Karpas-422 (cell line): ENCODE data around the gene SPRR2E. TPM values are rescaled to one million over a fixed set of nuclear protein-coding genes. Genes with fewer than 3 reads are reported as not detected.

Experiments used
- DNase-seq: peaks from one replicate; pipeline ENCODE4 v3.0.0-alpha.2; 2015
- H2AFZ ChIP-seq: fragments of 200-600 bp; sonication (generic); 2 replicates; pipeline ENCODE4 v1.6.1; 2014; ENCODE audit warnings: antibody characterized with exemption, low read length, mixed read lengths
- H3K27ac ChIP-seq: fragments of 200-600 bp; sonication (generic); 2 replicates; pipeline ENCODE4 v1.5.1; 2014; ENCODE audit warnings: mild to moderate bottlenecking, low read length, moderate library complexity
- H3K27me3 ChIP-seq: fragments of 200-600 bp; sonication (generic); 2 replicates; pipeline ENCODE4 v1.6.1; 2014; ENCODE audit warnings: low read length, mixed read lengths
- H3K36me3 ChIP-seq: fragments of 200-600 bp; sonication (generic); 2 replicates; pipeline ENCODE4 v1.6.1; 2014; ENCODE audit warnings: low read length, mixed read lengths; ENCODE audit not compliant: insufficient read depth
- H3K4me1 ChIP-seq: fragments of 200-600 bp; sonication (generic); 2 replicates; pipeline ENCODE4 v1.6.1; 2014; ENCODE audit warnings: mild to moderate bottlenecking, low read length, mixed read lengths
- H3K4me2 ChIP-seq: fragments of 200-600 bp; sonication (generic); 2 replicates; pipeline ENCODE4 v1.6.1; 2014; ENCODE audit warnings: low read length, low read depth, mild to moderate bottlenecking; ENCODE audit not compliant: poor library complexity, severe bottlenecking
- H3K4me3 ChIP-seq: fragments of 200-600 bp; sonication (generic); 2 replicates; pipeline ENCODE4 v1.5.1; 2014; ENCODE audit warnings: mild to moderate bottlenecking, antibody characterized with exemption, low read length, mixed read lengths
- H3K79me2 ChIP-seq: fragments of 200-600 bp; sonication (generic); 2 replicates; pipeline ENCODE4 v1.6.1; 2014; ENCODE audit warnings: mild to moderate bottlenecking, low read length, mixed read lengths
- H3K9ac ChIP-seq: fragments of 200-600 bp; sonication (generic); 2 replicates; pipeline ENCODE4 v1.6.0; 2014; ENCODE audit warnings: low read length
- H3K9me2 ChIP-seq: fragments of 200-600 bp; sonication (generic), shearing (Covaris generic); replicated peaks from 2 replicates; pipeline ENCODE4 v1.6.0; 2014; ENCODE audit warnings: mild to moderate bottlenecking, low read length, moderate library complexity; ENCODE audit not compliant: insufficient read depth
- H3K9me3 ChIP-seq: fragments of 300-700, 200-600 bp; sonication (generic); 2 replicates; pipeline ENCODE4 v1.6.1; 2014; ENCODE audit warnings: low read length, mixed read lengths
- H4K20me1 ChIP-seq: fragments of 200-600 bp; sonication (generic); 2 replicates; pipeline ENCODE4 v1.6.1; 2014; ENCODE audit warnings: mild to moderate bottlenecking, antibody characterized with exemption, low read length, low read depth; ENCODE audit not compliant: insufficient read depth
- total RNA-seq: library from RNA; depleted of rRNA; stranded (reverse); fragments of >200 nt; shearing (Covaris generic); gene quantifications from 2 replicates; pipeline ENCODE4 v1.2.3, GENCODE V29; 2014; ENCODE audit warnings: low replicate concordance

The SPRR2E gene
- total RNA-seq, 1 experiment from 2014 or later, result not detected

DNA sequence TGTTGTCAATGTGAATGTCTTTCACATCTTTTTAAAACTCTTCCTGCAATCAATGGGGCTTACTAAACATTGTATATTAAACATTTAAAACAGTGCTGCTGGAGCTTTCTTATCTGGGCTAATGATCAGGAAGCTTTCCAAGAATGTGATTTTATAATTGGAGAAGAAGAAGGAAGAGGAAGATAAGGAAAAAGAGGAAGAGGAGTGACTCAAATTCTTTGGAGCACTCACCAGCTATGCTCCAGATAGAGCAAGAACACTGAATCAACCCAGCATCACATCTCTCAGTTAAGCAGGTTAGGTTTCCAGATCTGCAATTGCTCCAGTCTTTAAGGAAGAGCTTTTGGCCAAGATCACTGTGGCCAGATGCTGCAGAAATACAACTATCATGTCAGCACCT, 1.4 kb upstream of the SPRR2E start:
- Histone ChIP-seq H3K27me3 (no peaks in the 10 kb centered on the region), H3K9me3 (no peaks in the 10 kb centered on the region), H3K4me1 (no peaks in the 10 kb centered on the region), H3K36me3 (no peaks in the 10 kb centered on the region), H3K79me2 (no peaks in the 10 kb centered on the region), H3K9ac (no peak overlapping the region), H2AFZ (no peak overlapping the region), H4K20me1 (no peaks in the 10 kb centered on the region), H3K4me2 (no peak overlapping the region), H3K9me2 (no peaks in the 10 kb centered on the region), H3K4me3 (no peak overlapping the region), H3K27ac (no peak overlapping the region)
- no peak for DNase-seq

DNA sequence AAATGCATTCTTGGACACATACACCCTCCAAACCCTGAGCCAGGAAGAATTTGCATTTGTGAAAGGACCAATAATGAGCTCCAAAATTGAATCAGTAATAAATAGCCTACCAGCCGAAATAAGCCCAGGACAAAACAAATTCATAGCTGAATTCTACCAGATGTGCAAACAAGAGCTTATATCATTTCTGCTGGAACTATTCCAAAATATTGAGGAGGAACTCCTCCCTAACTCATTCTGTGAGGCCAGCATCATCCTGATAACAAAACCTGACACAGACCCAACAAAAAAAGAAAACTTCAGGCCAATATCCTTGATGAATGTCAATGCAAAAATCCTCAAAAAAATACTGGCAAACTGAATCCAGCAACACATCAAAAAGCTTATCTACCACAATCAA, 6.7 kb downstream of the SPRR2E start:
- Histone ChIP-seq H4K20me1 (no peaks in the 10 kb centered on the region), H3K9me3 (no peaks in the 10 kb centered on the region), H3K4me2 (no peak overlapping the region), H3K79me2 (no peaks in the 10 kb centered on the region), H2AFZ (no peak overlapping the region), H3K9me2 (no peaks in the 10 kb centered on the region), H3K36me3 (no peaks in the 10 kb centered on the region), H3K4me3 (no peak overlapping the region), H3K9ac (no peak overlapping the region), H3K27ac (no peak overlapping the region), H3K4me1 (no peaks in the 10 kb centered on the region), H3K27me3 (no peaks in the 10 kb centered on the region)
- no peak for DNase-seq

GRCh38 chr1:153081736-153082135, 12.6 kb downstream of the SPRR2E start:
- Histone ChIP-seq H3K9ac (no peak overlapping the region), H3K4me1 (no peaks in the 10 kb centered on the region), H3K79me2 (no peaks in the 10 kb centered on the region), H3K27me3 (no peaks in the 10 kb centered on the region), H4K20me1 (no peaks in the 10 kb centered on the region), H3K36me3 (no peaks in the 10 kb centered on the region), H3K27ac (no peak overlapping the region), H2AFZ (no peak overlapping the region), H3K4me3 (no peak overlapping the region), H3K4me2 (no peak overlapping the region), H3K9me3 (no peaks in the 10 kb centered on the region), H3K9me2 (no peaks in the 10 kb centered on the region)
- DNase-seq, result no peak

GRCh38 chr1:153072806-153073726, 21.3 kb downstream of the SPRR2E start:
- H3K4me3 ChIP-seq, result no peak overlapping the region
- H3K9me3 ChIP-seq, result no peaks in the 10 kb centered on the region
- H4K20me1 ChIP-seq, result no peaks in the 10 kb centered on the region
- no peaks in the 10 kb centered on the region for H3K79me2 ChIP-seq
- no peaks in the 10 kb centered on the region for H3K36me3 ChIP-seq
- no peak overlapping the region for H3K4me2 ChIP-seq
- no peaks in the 10 kb centered on the region for H3K4me1 ChIP-seq
- H2AFZ ChIP-seq, result no peak overlapping the region
- no peak overlapping the region for H3K27ac ChIP-seq
- H3K9ac ChIP-seq, result no peak overlapping the region
- no peak for DNase-seq
- H3K9me2 ChIP-seq, result no peaks in the 10 kb centered on the region
- no peaks in the 10 kb centered on the region for H3K27me3 ChIP-seq

- H3K9me2 ChIP-seq, result no peaks in the 10 kb centered on the region
- no peaks in the 10 kb centered on the region for H4K20me1 ChIP-seq
- no peaks in the 10 kb centered on the region for H3K79me2 ChIP-seq
- no peak within 1 kb of the TSS for H3K4me2 ChIP-seq
- DNase-seq, result no peak
- no peak within 1 kb of the TSS for H3K4me3 ChIP-seq
- H3K27me3 ChIP-seq, result no peaks in the 10 kb centered on the region
- H3K4me1 ChIP-seq, result no peaks in the 10 kb centered on the region
- no peaks in the 10 kb centered on the region for H3K9me3 ChIP-seq
- H3K36me3 ChIP-seq, result no peaks in the 10 kb centered on the region
- H3K9ac ChIP-seq, result no peak within 1 kb of the TSS
- H3K27ac ChIP-seq, result no peak within 1 kb of the TSS
- H2AFZ ChIP-seq, result no peak within 1 kb of the TSS
Observed at GRCh38 chr1:153071511-153071910, 22.8 kb downstream of the SPRR2E start, which contains the start of gene SPRR2B. Gene SPRR2B, minus strand, starts transcription at chr1:153071611. Its CDS starts 772 bp downstream, at chr1:153070839.

DNA sequence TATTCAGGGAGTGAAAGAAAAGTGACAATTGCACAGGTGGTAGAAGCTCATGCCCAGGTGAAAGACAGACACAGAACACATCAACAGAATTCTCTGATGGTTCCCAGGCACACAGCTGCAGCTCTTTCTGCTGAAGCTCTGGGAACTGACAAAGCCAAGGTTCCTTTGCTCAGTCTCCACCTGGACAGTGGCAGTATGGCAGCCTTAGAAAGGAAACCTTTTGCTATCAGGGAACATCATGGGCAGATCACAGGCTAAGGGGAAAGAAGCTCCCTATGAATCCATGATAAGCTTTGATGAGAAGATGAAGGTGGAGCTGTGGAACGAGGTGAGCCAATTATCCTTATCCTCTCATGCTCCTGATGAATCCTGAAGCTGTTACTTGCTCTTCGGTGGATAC, 24.1 kb downstream of the SPRR2E start:
- Histone ChIP-seq H3K27ac (no peak overlapping the region), H3K79me2 (no peaks in the 10 kb centered on the region), H4K20me1 (no peaks in the 10 kb centered on the region), H3K36me3 (no peaks in the 10 kb centered on the region), H3K9ac (no peak overlapping the region), H3K4me3 (no peak overlapping the region), H3K9me2 (no peaks in the 10 kb centered on the region), H3K4me2 (no peak overlapping the region), H3K4me1 (no peaks in the 10 kb centered on the region), H2AFZ (no peak overlapping the region), H3K27me3 (no peaks in the 10 kb centered on the region), H3K9me3 (no peaks in the 10 kb centered on the region)
- DNase-seq, result no peak

GRCh38 chr1:153058826-153059784, 35.2 kb downstream of the SPRR2E start:
- Histone ChIP-seq H3K9me3 (no peaks in the 10 kb centered on the region), H3K79me2 (no peaks in the 10 kb centered on the region), H3K4me3 (no peak overlapping the region), H3K9ac (no peak overlapping the region), H3K36me3 (no peaks in the 10 kb centered on the region), H3K27me3 (no peaks in the 10 kb centered on the region), H2AFZ (no peak overlapping the region), H4K20me1 (no peaks in the 10 kb centered on the region), H3K4me2 (no peak overlapping the region), H3K4me1 (peaks cover 11% of the 10 kb centered on the region), H3K27ac (no peak overlapping the region), H3K9me2 (no peaks in the 10 kb centered on the region)
- no peak for DNase-seq

DNA sequence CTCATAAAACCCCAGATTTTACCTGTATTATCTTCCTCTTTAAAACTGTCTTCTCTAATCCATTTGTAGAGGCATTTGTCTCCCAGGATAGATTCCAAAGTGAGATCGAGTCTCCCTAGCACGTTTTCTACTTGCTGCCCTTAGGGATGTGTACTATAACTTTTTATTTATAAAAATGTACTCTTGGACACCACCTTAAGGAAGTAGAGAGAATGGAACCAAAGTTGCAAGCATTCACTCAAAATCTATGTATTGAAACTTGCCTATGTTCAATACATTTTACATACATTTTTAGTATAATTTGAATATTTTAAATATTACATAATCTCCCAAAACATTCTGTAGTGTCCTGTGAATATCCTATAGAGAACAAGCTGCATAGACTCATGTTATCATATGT, 36.2 kb downstream of the SPRR2E start:
- no peaks in the 10 kb centered on the region for H3K36me3 ChIP-seq
- H3K4me2 ChIP-seq, result no peak overlapping the region
- H3K4me1 ChIP-seq, result peaks cover 11% of the 10 kb centered on the region
- no peak overlapping the region for H3K27ac ChIP-seq
- H3K9ac ChIP-seq, result no peak overlapping the region
- H3K27me3 ChIP-seq, result no peaks in the 10 kb centered on the region
- no peaks in the 10 kb centered on the region for H3K9me3 ChIP-seq
- H3K9me2 ChIP-seq, result no peaks in the 10 kb centered on the region
- H3K79me2 ChIP-seq, result no peaks in the 10 kb centered on the region
- no peak overlapping the region for H2AFZ ChIP-seq
- H4K20me1 ChIP-seq, result no peaks in the 10 kb centered on the region
- no peak overlapping the region for H3K4me3 ChIP-seq
- peak; percentile 56 for DNase-seq
